HCT116 (cell line): Measurements from ENCODE around the gene SLC35F1.

ENCODE experiments used
- CBX3 ChIP-seq: IDR thresholded peaks from 2 replicates; pipeline ENCODE4 v1.6.1; 2012; ENCODE audit warnings: low read depth
- CEBPB ChIP-seq: IDR thresholded peaks from 2 replicates; pipeline ENCODE4 v1.6.1; 2012; ENCODE audit warnings: low read depth
- EGR1 ChIP-seq: IDR thresholded peaks from 2 replicates; pipeline ENCODE4 v1.6.1; 2012; ENCODE audit warnings: low read depth
- MAX ChIP-seq: IDR thresholded peaks from 2 replicates; pipeline ENCODE4 v1.6.1; 2012
- POLR2A ChIP-seq: IDR thresholded peaks from 2 replicates; pipeline ENCODE4 v1.7.0; 2011; ENCODE audit warnings: borderline replicate concordance; ENCODE audit not compliant: insufficient read depth, insufficient read length; ENCODE audit errors: extremely low read depth
- POLR2AphosphoS5 ChIP-seq: IDR thresholded peaks from 2 replicates; pipeline ENCODE4 v1.6.1; 2011; ENCODE audit warnings: mild to moderate bottlenecking, low read depth, low read length, moderate library complexity
- RAD21 ChIP-seq: IDR thresholded peaks from 2 replicates; pipeline ENCODE4 v1.6.1; 2012; ENCODE audit warnings: low read depth, mild to moderate bottlenecking
- SRF ChIP-seq: IDR thresholded peaks from 2 replicates; pipeline ENCODE4 v1.6.1; 2012; ENCODE audit warnings: low read depth
- TCF7L2 ChIP-seq: IDR thresholded peaks from 2 replicates; pipeline ENCODE4 v1.7.0; 2011; ENCODE audit warnings: borderline replicate concordance, inconsistent platforms; ENCODE audit not compliant: insufficient read depth, insufficient read length; ENCODE audit errors: extremely low read depth
- YY1 ChIP-seq: IDR thresholded peaks from 2 replicates; pipeline ENCODE4 v1.6.1; 2011; ENCODE audit warnings: low read length, low read depth, moderate library complexity, mild to moderate bottlenecking; ENCODE audit not compliant: insufficient replicate concordance; ENCODE audit errors: extremely low read depth
- ZNF274 ChIP-seq: fragments of 200-500 bp; sonication (Bioruptor generic); IDR thresholded peaks from 2 replicates; pipeline ENCODE4 v1.6.1; 2014; ENCODE audit warnings: mild to moderate bottlenecking, low read depth, low read length, inconsistent platforms
- TF ChIP-seq, protein P1 (sequence below), 3 experiments: fragments of 200-600 bp in 1 of 3; sonication (generic) in 1 of 3; IDR thresholded peaks in 2 of 3; conservative IDR thresholded peaks in 1 of 3; 2 replicates each; pipeline ENCODE4 v1.5.1; 2012 to 2017; ENCODE audit warnings: low read depth in 2 of 3, low read length in 2 of 3, antibody characterized with exemption in 1 of 3, borderline replicate concordance in 1 of 3, control low read depth in 1 of 3, mild to moderate bottlenecking in 1 of 3, mixed read lengths in 1 of 3, mixed run types in 1 of 3, moderate library complexity in 1 of 3; ENCODE audit not compliant: insufficient read depth in 1 of 3
- TF ChIP-seq, protein P2 (sequence below): IDR thresholded peaks from 2 replicates; pipeline ENCODE4 v1.6.1; 2012; ENCODE audit warnings: low read depth

GRCh38 chr6:118260833-118261232, 353.8 kb downstream of the SLC35F1 start:
- no peak for TF ChIP-seq CBX3
- TF ChIP-seq, protein P1, sequence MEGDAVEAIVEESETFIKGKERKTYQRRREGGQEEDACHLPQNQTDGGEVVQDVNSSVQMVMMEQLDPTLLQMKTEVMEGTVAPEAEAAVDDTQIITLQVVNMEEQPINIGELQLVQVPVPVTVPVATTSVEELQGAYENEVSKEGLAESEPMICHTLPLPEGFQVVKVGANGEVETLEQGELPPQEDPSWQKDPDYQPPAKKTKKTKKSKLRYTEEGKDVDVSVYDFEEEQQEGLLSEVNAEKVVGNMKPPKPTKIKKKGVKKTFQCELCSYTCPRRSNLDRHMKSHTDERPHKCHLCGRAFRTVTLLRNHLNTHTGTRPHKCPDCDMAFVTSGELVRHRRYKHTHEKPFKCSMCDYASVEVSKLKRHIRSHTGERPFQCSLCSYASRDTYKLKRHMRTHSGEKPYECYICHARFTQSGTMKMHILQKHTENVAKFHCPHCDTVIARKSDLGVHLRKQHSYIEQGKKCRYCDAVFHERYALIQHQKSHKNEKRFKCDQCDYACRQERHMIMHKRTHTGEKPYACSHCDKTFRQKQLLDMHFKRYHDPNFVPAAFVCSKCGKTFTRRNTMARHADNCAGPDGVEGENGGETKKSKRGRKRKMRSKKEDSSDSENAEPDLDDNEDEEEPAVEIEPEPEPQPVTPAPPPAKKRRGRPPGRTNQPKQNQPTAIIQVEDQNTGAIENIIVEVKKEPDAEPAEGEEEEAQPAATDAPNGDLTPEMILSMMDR (IDR thresholded peaks at IDR 0.05 in 2 of 3, conservative IDR thresholded peaks at IDR 0.05 in 1 of 3; ENCODE audit: borderline replicate concordance in 1 of 3, insufficient read depth in 1 of 3, low read depth in 2 of 3, low read length in 2 of 3): no peak
- TF ChIP-seq POLR2AphosphoS5: no peak
- no peak for TF ChIP-seq POLR2A
- no peak for TF ChIP-seq TCF7L2
- TF ChIP-seq EGR1: no peak
- TF ChIP-seq, protein P2, sequence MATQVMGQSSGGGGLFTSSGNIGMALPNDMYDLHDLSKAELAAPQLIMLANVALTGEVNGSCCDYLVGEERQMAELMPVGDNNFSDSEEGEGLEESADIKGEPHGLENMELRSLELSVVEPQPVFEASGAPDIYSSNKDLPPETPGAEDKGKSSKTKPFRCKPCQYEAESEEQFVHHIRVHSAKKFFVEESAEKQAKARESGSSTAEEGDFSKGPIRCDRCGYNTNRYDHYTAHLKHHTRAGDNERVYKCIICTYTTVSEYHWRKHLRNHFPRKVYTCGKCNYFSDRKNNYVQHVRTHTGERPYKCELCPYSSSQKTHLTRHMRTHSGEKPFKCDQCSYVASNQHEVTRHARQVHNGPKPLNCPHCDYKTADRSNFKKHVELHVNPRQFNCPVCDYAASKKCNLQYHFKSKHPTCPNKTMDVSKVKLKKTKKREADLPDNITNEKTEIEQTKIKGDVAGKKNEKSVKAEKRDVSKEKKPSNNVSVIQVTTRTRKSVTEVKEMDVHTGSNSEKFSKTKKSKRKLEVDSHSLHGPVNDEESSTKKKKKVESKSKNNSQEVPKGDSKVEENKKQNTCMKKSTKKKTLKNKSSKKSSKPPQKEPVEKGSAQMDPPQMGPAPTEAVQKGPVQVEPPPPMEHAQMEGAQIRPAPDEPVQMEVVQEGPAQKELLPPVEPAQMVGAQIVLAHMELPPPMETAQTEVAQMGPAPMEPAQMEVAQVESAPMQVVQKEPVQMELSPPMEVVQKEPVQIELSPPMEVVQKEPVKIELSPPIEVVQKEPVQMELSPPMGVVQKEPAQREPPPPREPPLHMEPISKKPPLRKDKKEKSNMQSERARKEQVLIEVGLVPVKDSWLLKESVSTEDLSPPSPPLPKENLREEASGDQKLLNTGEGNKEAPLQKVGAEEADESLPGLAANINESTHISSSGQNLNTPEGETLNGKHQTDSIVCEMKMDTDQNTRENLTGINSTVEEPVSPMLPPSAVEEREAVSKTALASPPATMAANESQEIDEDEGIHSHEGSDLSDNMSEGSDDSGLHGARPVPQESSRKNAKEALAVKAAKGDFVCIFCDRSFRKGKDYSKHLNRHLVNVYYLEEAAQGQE: no peak
- TF ChIP-seq YY1: no peak
- TF ChIP-seq CEBPB: no peak
- no peak for TF ChIP-seq MAX
- no peak for TF ChIP-seq RAD21
- no peak for TF ChIP-seq SRF
- no peak for TF ChIP-seq ZNF274
